Stimulated activated CD4-positive, alpha-beta T cell treated with anti-CD3 and anti-CD28 coated beads, Interleukin-1b, Interleukin-23, amount 100 ng/mL, for 4 hours (primary cell): ENCODE data around the gene CABP1.
"Not testable (repeated sequence)": the region's sequence is repeated elsewhere in the genome, so short reads cannot be mapped to it uniquely, and the experiment has no call there.

Source experiments
- DNase-seq, 2 donors: peaks; one replicate each; pipeline ENCODE4 v3.0.0-alpha.2; 2020; ENCODE audit warnings: low read depth in 2 of 2

CABP1 gene

DNA sequence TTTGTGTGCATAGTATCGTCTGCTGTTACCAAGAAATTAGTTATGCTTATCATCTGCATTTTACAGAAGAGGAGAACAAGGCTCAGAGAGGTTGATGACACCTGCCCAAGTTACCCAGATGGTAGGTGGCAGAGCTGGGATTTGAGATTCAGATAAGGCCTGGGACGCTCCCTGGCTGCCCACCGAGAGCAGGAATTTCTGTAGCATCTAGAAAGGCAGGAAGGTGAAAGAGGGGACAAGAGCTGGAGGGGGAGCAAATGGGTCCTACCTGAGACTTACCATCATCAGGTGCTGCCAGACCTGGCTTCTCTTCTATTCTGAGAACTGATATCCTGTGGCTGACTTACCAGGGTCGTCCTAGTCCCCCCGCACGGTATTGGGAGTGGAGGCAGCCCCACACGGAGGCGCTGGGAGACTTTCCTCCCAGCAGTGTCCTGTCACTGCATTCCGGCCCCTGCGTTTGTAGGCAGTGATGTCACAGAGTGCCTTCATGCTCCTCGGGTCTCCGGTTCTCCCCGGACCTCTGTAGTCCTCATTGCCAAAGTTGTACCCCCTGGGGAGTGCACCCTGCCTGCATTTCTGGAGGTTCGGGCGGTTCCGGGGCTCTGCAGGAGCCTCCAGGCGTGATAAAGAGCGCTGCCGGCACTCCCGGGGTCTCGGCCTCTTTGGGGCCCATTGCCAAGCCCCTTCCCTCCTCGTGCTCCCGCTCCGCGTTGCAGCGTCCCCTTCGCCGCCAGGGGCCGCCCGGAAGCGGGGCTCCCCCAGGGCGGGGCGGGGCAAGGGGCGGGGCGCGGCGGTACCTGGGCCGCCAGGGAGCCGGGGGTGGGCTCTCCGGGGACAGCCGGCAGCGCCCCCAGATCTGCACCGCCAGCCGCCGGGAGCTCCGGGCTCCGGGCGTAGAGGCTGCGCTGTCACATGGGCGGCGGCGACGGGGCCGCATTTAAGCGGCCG, at the start of gene CABP1:
TSS of gene CABP1 (plus strand) at position 856 of the 951 bp plus-strand sequence. CDS start at position 916, 60 bp downstream.
- peak; percentile 67 to 80 for DNase-seq

DNA sequence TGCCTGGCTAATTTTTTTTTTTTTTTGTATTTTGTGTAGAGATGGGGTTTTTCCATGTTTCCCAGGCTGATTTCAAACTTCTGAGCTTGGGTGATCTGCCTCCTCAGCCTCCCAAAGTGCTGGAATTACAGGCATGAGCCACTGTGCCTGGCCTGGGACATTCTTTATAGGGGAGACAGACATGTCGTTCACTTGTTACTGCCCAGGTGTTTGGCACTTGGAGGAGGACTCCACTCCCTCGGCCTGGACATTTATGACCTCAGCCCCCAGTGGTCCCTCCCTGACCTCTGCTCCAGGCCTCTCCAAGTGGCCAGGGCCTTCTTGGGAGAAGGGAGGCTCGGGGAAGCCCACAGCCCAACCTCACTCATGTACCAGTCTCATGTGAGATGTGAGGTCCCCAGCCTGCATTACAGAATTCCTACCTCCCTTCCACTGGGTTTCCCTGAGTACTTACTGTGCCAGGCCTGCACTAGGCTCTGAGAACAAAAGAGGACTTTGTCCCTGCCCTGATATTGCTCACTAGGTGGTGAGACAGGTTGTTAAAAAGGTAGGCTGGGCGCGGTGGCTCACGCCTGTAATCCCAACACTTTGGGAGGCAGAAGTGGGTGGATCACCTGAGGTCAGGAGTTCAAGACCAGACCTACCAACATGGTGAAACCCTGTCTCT, 49.6 kb upstream of the CABP1 start:
- DNase-seq = no peak

DNA sequence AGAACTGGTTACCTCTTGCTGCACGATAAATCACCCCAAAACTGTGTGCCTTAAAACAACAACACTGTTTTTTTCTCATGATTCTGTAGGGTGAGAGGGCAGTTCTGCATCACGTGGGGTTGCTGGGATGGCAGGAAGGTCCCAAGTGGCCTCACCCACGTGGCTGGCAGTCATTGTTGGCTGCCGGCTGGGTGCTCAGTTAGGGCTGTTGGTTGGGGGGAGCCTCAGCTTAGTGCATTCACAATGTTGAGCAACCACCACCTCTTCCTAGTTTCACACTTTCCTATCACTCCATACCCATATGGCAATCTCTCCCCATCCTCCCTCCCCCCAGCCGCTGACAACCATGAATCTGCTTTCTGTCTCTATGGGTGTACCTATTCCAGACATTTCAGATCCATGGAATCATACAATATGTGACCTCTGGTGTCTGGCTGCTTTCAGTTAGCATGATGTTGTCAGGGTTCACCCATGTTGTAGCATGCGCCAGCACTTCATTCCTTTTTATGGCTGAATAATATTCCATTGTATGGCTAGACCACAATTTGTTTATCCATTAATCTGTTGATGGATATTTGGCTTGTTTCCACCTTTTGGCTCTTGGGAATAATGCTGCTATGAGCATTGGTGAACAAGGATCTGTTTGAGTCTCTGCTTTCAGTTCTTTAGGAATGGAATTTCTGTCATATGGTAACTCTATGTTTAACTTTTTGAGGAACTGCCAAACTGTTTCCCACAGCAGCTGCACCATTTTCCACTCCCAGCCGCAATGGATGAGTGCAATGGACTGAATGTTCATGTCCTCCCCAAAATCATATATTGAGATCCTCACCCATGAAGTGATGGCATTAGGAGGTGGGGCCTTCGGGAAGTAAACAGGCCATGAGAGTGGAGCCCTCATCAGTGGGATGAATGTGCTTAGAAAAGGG, 48.0 kb upstream of the CABP1 start:
- DNase-seq = no peak

DNA sequence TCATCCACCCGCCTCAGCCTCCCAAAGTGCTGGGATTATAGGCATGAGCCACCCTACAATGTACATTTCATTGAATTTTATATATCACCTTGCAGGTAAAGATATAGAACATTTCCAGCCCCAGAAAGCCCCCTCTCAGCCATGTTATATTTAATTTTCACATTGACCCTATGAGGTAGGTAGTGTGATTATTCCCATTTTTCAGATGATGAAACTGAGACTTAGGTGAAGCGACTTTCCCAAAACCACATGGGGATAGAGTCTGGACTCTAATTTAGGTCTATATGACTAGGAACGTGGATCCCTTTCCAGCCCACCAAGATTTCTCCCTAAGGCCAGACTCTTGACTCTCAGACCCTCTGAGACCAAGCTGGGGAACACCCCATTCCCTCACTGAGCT, 43.5 kb upstream of the CABP1 start:
- no peak for DNase-seq

DNA sequence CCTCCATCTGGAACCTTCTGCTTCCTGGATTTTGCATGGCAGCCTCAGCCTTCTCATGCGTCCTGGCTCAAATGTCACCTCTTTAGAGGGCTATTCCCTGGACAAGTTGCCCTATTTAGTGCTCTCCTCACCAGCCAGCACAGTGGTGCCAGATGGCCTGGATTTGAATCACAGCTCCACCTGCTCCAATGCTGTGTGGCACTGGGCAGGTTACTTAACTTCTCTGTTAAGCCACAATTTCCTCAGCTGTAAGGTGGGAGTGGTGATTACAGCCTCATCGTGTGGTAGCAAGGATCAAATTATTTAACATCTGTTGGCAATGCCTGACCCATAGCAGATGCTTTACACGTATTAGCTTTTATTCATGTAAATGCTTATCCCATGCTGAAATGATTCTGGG, 42.6 kb upstream of the CABP1 start:
- no peak for DNase-seq

DNA sequence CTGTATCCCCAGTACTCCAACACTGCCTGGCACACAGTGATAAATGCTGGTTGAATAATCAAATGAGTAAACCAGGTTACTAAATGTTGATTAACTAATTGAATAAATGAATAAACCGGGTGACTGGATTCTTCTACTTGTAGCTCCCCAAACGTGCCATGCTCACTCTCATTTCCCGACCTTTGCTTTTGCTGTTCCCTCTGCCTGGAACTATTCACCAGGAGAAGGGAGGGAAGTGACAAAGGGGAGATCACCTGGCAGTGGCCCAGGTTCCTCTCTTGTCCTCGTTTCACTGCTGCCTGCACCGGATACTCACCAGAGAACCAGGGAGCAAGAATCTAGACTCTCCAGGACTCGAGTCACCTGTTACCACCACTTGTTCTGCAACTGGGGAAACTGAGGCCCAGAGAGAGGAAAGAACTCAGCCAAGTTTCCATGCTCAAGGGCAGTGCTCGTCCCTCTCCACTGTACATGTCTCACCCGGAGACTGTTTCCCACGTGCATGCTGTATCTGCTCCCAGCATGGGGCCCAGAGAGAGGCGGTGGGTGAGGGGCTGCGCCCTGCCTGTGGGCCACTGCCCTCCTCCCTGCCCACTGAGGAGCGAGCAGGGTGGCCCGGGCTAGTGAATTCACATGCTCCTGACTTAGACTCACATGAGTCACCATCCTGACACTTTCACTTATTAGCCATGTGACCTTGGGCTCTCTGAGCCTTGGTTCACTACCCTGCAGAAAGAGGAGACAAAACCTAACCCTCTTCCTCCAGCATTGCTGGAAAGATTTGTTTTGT, 41.6 kb upstream of the CABP1 start:
- DNase-seq = no peak

DNA sequence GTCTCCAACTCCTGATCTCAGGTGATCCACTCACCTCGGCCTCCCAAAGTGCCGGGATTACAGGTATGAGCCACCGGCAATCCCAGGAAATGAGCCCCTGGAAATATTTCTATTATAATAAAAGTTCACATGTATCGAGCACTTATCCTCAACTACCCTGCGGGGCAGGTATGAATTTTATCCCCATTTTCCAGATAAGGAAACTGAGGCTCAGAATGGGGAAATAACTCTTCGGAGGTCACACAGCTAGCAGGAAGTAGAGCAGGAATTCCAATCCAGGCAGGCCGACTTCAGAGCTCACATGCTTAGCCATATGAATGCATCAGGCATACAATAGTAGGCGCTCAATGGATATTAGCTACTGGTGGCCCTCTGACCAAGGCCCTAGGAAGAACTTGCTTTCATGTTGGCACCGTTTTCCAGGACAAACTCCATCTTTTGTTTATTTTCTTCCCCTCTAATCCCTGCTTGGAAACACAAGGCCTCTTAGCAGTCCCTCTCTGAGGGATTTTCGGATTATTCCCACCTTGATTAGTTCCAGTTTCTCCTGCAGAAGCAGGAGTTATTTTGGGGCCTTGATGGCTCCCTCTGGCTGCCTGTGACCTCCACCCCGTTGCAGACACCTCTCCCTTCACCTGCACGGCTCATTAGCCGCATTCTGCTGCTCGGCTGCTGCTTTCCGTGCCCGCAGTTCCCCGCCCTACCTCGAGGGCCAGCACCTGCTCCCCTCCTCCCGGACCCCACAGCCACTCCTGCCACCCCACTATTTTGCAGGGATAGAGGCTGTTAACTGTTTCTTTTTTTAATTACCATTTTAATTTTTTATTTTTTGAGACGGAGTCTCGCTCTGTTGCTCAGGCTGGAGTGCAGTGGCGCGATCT, 40.5 kb upstream of the CABP1 start:
- DNase-seq = no peak

DNA sequence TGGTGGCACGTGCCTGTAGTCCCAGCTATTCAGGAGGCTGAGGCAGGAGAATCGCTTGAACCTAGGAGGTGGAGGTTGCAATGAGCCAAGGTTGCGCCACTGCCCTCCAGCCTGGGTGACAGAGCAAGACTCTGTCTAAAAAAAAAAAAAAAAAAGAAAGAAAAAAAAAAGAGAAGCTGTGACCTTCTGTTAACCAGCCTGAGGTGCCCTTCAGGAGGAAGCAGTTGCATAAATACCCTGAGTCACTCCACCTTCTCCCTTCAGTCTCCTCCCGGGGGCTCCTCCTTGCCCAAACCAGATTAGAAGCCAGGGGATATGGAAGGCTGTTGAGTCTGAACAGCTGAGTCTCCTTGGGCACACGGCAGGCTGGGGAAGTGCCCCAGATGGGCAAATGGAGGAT, 38.0 kb upstream of the CABP1 start:
- not testable (repeated sequence) for DNase-seq

DNA sequence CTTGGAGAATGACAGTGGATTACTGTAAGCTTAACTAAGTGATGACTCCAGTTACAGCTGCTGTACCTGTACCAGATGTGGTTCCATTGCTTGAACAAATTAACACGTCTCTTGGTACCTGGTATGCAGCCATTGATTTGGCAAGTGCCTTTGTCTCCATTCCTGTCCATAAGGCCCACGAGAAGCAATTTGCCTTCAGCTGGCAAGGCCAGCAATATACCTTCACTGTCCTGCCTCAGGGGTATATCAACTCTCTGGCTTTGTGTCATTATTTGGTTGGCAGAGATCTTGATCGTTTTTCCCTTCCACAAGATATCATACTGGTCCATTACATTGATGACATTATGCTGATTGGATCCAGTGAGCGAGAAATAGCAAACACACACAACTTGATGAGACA, 29.9 kb upstream of the CABP1 start:
- DNase-seq = no peak

DNA sequence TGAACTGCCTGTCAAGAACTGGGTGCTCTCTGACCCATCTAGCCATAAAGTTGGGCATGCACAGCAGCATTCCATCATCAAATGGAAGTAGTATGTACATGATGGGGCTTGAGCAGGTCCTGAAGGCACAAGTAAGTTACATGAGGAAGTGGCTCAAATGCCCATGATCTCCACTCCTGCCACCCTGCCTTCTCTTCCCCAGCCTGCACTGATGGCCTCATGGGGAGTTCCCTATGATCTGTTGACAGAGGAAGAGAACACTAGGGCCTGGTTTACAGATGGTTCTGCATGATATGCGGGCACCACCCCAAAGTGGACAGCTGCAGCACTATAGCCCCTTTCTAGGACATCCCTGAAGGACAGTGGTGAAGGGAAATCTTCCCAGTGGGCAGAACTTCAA, 28.9 kb upstream of the CABP1 start:
- not testable (repeated sequence) for DNase-seq

DNA sequence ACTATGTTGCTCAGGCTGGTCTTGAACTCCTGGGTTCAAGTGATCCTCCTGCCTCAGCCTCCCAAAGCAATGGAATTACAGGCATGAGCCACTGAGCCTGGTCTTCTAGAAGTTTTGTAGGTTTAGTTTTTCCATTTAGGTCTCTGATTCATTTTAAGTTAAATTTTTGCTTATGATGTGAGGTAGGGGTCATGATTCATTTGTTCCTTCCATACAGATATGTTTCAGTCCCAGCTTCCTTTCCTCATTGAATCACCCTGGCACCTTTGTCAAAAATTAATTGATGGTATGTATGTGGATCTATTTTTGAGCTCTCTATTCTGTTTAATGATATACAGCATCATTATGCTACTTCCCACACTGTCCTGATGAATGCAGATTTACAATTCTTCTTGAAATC, 25.6 kb upstream of the CABP1 start:
- DNase-seq = no peak

DNA sequence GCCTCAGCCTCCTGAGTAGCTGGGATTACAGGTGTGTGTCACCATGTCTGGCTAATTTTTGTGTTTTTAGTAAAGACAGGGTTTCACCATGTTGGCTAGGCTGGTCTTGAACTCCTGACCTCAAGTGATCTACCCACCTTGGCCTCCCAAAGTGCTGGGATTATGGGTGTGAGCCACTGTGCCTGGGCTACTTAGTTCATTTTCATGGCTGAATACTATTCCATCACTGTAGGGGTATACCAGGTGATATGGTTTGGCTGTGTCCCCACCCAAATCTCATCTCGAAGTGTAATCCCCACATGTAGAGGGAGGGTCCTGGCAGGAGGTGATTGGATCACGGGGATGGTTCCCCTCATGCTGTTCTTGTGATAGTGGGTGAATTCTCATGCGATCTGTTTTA, 23.2 kb upstream of the CABP1 start:
- not testable (repeated sequence) for DNase-seq

DNA sequence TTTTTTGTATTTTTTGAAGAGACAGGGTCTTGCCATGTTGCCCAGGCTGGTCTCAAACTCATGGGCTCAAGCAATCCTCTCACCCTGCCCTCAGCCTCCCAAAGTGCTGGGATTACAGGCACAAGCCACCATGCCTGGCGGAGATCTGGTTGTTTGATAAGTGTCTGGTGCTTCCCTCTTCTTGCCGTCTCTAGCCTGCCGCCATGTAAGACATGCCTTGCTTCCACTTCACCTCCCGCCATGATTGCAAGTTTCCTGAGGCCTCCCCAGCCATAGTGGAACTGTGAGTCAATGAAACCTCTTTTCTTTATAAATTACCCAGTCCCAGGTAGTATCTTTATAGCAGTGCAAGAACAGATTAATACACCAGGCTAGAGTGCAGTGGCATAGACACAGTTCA, 22.7 kb upstream of the CABP1 start:
- not testable (repeated sequence) for DNase-seq

DNA sequence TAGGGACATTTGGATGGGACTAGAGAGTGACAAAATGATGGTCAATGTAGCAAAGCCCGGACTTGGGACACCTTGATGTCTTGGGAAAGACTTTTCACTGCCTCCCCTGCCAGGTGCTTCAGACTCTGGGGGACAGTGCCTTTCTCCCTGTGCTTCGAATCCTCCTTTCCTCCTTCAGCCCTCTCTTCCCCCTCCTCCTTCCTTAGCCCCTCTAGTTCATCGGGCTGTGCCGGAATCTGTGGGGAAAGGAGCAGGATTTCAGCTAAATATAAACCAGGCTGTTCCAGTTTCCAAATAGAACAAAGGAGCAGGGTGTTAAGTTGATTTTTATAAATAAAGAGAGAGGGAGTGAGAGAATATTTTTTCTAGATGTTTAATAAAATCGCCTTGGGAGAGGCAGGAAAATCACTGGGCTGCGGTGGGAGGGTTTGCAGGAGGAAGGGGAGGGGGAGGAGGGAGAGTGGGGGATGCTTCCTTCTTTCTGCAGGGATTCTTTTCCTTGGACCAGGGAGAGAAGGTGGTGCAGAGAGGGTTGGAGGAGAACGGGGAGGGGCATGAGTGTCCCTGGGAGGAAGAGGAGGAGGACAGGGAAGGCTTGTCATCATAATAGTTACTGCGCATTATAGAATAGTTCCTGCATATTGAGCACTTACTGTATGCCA, 21.3 kb upstream of the CABP1 start:
- DNase-seq = no peak

DNA sequence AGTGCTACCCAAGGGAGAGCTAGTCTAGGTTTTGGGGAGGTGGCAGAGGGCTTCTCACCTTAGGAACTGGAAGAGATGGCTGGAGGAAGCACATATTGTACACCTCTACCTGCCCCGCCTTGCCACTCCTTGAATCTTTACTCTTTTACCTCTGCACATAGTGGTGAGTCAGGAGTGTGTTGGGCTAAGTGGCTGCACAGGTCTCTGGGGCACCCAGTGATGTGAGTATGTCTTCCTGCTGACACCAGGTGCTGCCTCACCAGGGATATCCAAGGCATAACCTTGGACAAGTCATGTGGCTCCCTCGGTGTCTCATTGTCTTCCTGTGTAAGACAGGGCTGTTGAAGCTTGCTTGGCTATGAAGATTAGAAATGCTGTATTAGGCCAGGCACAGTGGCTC, 19.8 kb upstream of the CABP1 start:
- no peak for DNase-seq

DNA sequence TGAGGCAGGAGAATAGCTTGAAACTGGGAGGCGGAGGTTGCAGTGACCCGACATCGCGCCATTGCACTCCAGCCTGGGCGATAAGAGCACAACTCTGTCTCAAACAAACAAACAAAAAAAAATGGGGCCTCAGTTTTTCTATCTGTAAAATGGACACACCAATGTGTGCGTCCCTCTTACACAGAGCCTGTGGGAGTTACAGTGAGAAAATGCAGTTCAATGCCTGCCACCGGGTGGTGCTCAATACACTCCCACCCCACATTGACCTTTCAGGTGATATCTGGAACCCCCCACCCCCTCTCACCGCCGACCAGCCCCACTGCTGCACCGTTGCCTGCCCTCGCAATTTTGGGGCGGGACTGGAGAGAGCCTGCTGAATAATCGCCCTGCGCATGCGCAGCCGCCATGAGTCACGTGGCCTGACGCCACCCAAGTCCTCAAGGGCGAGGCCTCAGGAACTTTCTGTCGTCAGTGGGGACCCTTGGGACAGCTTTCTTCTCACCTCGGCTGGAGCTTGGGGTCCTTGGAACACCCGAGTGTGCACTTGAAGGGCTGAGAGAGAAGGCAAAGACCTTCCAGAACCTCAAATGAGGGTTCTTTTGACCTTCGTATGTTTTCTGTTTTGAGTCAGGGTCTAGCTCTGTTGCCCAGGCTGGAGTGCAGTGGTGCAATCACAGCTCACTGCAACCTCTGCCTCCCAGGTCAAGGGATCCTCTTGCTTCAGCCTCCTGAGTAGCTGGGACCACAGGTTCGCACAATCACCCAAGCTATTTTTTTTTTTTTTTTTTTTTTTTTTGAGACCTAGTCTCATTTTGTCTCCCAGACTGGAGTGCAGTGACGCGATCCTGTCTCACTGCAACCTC, 14.6 kb upstream of the CABP1 start:
- DNase-seq = no peak

DNA sequence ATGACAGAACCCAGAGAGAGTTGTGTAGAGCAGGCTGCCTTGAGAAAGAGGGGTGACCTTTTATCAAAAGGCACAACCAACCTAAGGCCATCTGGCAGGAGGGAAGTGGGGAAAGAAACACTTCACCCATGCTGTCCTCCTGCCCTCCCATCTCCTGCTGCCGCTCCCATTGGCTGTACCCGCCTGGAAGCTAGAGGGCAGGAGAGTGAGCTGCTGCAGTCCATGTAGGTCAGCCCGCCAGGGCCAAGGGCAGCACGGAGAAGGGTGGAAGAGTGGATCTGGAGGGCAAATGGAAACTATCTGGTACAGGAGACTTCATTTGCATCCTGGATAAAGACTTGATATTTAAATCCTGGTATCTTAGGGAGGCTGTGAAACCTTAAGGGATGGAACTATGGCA, 11.5 kb upstream of the CABP1 start:
- DNase-seq = no peak

DNA sequence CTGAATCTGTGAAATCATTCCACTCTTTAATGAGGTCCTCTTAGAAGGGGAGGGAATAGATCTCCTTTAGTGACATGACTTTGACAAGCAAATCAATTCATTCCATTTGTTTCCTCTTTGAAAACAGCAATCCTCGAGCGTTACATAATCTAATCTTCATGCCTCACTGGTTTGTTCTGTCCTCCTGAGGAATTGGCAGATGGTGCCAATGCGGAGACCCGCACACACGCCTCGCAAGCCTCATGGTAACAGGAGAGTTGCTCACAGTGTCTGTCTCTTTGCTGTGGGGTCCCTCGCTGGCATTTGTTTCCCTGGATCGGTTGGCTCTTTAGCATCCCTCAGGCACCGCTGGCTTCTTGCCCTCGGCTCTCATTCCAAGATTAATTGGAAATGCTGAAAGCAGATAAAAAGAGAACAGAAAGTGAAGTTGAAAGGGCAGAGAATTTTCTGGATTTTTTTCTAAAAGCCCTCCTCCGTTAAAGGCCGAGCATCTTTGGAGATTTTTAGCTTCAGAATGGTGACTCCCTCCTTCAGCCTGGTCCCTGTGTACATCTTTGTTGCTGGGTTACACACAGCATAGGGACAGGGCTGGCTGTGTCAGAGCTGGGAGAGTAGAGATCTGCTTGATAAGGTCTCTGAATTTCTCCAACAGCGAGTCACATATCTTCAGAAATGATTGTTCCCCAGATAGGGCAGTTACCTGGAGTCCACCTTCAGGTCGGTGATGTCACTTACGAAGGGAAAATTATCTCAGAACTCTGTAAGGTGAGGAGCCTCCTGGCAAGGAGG, 10.1 kb upstream of the CABP1 start:
- DNase-seq = no peak
